CD4-positive, alpha-beta memory T cell (primary cell): Measurements from ENCODE around the gene RFTN1. TPM values are rescaled to one million over a fixed set of nuclear protein-coding genes. Genes with fewer than 3 reads are reported as not detected.
A peak's percentile ranks its signal among the peaks of the same experiment; 100 is the strongest.

Experiments
- CTCF ChIA-PET: fragments of 350-600 bp; sonication (Branson Sonifier 250); formaldehyde crosslinking; loops from one replicate; lab custom pipeline; 2021; ENCODE audit warnings: inconsistent platforms; ENCODE audit not compliant: partially characterized antibody; lab: Charles Lee
- POLR2A ChIA-PET: fragments of 350-600 bp; sonication (Branson Sonifier 250); formaldehyde crosslinking; loops from one replicate; lab custom pipeline; 2021; ENCODE audit not compliant: partially characterized antibody; lab: Charles Lee
- DNase-seq, 5 donors: peaks; one replicate each; pipeline versions ENCODE4 v3.0.0 to v3.0.0-alpha.2; 2020 to 2022; ENCODE audit warnings: mixed read lengths in 1 of 5
- H3K27ac ChIP-seq: one replicate; pipeline ENCODE4 v1.7.0; 2013; ENCODE audit warnings: low read depth, low read length
- H3K27me3 ChIP-seq: 2 replicates; pipeline ENCODE4 v1.7.0; 2013; ENCODE audit warnings: mild to moderate bottlenecking, low read length, moderate library complexity; ENCODE audit not compliant: insufficient read depth
- H3K36me3 ChIP-seq: 2 replicates; pipeline ENCODE4 v1.7.0; 2013; ENCODE audit warnings: mild to moderate bottlenecking, low read length, moderate library complexity; ENCODE audit not compliant: insufficient read depth
- H3K4me1 ChIP-seq: 2 replicates; pipeline ENCODE4 v1.7.0; 2013; ENCODE audit warnings: mild to moderate bottlenecking, low read length, moderate library complexity; ENCODE audit not compliant: insufficient read depth
- H3K4me3 ChIP-seq, 2 donors: one replicate each; pipeline ENCODE4 v1.7.0; 2013; ENCODE audit warnings: low read length in 2 of 2, mild to moderate bottlenecking in 1 of 2
- H3K9me3 ChIP-seq, 2 donors: one replicate each; pipeline ENCODE4 v1.7.0; 2013; ENCODE audit warnings: low read length in 2 of 2, control low read depth in 1 of 2; ENCODE audit not compliant: control insufficient read depth in 1 of 2
- H3K27ac Mint-ChIP-seq, 7 donors: one replicate each; pipeline ENCODE4 v1.8.0; 2020 to 2021; ENCODE audit warnings: mixed read lengths in 7 of 7, mild to moderate bottlenecking in 6 of 7, inconsistent platforms in 3 of 7, moderate library complexity in 3 of 7
- H3K27me3 Mint-ChIP-seq, 2 donors: one replicate each; pipeline ENCODE4 v1.8.0; 2020 to 2021; ENCODE audit warnings: mixed read lengths in 2 of 2
- H3K36me3 Mint-ChIP-seq, 2 donors: one replicate each; pipeline ENCODE4 v1.8.0; 2020 to 2021; ENCODE audit warnings: mixed read lengths in 2 of 2, inconsistent platforms in 1 of 2, mild to moderate bottlenecking in 1 of 2
- H3K4me1 Mint-ChIP-seq, 4 donors: one replicate each; pipeline ENCODE4 v1.8.0; 2020 to 2021; ENCODE audit warnings: mixed read lengths in 4 of 4, mild to moderate bottlenecking in 1 of 4
- H3K4me3 Mint-ChIP-seq, 8 donors: one replicate each; pipeline ENCODE4 v1.8.0; 2020 to 2021; ENCODE audit warnings: mixed read lengths in 8 of 8, mild to moderate bottlenecking in 7 of 8, moderate library complexity in 6 of 8, inconsistent platforms in 3 of 8
- H3K9me3 Mint-ChIP-seq, 8 donors: one replicate each; pipeline ENCODE4 v1.8.0; 2020 to 2021; ENCODE audit warnings: mixed read lengths in 8 of 8, mild to moderate bottlenecking in 5 of 8, inconsistent platforms in 3 of 8, moderate library complexity in 1 of 8
- intact Hi-C: fragments of 100-400 bp; cut with micrococcal nuclease; formaldehyde crosslinking; loops from one replicate; pipeline ENCODE4 v1.15.1; 2023
- polyA plus RNA-seq, 2 donors: library from polyadenylated mRNA; unstranded; fragments of 300-500 nt; fragmentation: Illumina TruSeq; gene quantifications; one replicate each; pipeline ENCODE4 v1.2.3, GENCODE V29; 2021
- total RNA-seq, 2 experiments: library from RNA; stranded (reverse); gene quantifications; one replicate each; pipeline ENCODE4 v1.2.3, GENCODE V29; 2021

Gene RFTN1
- total and polyA plus RNA-seq, 4 experiments from 2014 or later, result 38.3 to 59.7 (median 52.0) TPM

GRCh38 chr3:16370503-16370871 is 143.0 kb downstream of the RFTN1 start:
- Mint-ChIP-seq H3K4me3 (no peak overlapping the region), H3K27ac (peak overlapping the region in 1 of 7 donors; percentile 5), H3K9me3 (peaks cover 0 to 2% (median 0%) of the 10 kb centered on the region in 8 donors), H3K27me3 (no peaks in the 10 kb centered on the region), H3K4me1 (peaks cover 23 to 57% (median 37%) of the 10 kb centered on the region in 4 donors), H3K36me3 (peaks cover 51 to 83% of the 10 kb centered on the region in 2 donors)
- Histone ChIP-seq H3K4me1 (peaks cover 16% of the 10 kb centered on the region), H3K36me3 (peaks cover 20% of the 10 kb centered on the region), H3K27me3 (no peaks in the 10 kb centered on the region), H3K4me3 (no peak overlapping the region), H3K27ac (no peak overlapping the region), H3K9me3 (no peaks in the 10 kb centered on the region)
- intact Hi-C loops, result no loop called here
- ChIA-PET POLR2A (no interaction called here), CTCF (interaction anchor here (1.0 kb wide), 1 partner anchor 105 kb away, joined by 3 read pairs; the partner anchor contains the start of genes DPH3 and OXNAD1)
- no peak for DNase-seq

GRCh38 chr3:16369885-16370284 is 143.6 kb downstream of the RFTN1 start:
- H3K36me3 ChIP-seq, result peaks cover 20% of the 10 kb centered on the region
- intact Hi-C loops, result loop anchor here (5.0 kb wide), 1 partner anchor 38 kb away; no protein-coding TSS in a partner anchor
- no peaks in the 10 kb centered on the region for H3K27me3 Mint-ChIP-seq
- peak overlapping the region in 2 of 7 donors; percentile 5 to 31 for H3K27ac Mint-ChIP-seq
- DNase-seq, result no peak
- peaks cover 52 to 81% of the 10 kb centered on the region in 2 donors for H3K36me3 Mint-ChIP-seq
- H3K27me3 ChIP-seq, result no peaks in the 10 kb centered on the region
- no peak overlapping the region for H3K27ac ChIP-seq
- peaks cover 17 to 52% (median 31%) of the 10 kb centered on the region in 4 donors for H3K4me1 Mint-ChIP-seq
- POLR2A ChIA-PET, result no interaction called here
- H3K9me3 ChIP-seq, result no peaks in the 10 kb centered on the region
- H3K4me3 Mint-ChIP-seq, result no peak overlapping the region
- CTCF ChIA-PET, result no interaction called here
- H3K9me3 Mint-ChIP-seq, result peaks cover 0 to 2% (median 0%) of the 10 kb centered on the region in 8 donors
- H3K4me3 ChIP-seq, result no peak overlapping the region
- peaks cover 11% of the 10 kb centered on the region for H3K4me1 ChIP-seq

GRCh38 chr3:16369276-16369675 is 144.2 kb downstream of the RFTN1 start:
- H3K27me3 Mint-ChIP-seq, result no peaks in the 10 kb centered on the region
- H3K4me1 ChIP-seq, result peaks cover 5% of the 10 kb centered on the region
- CTCF ChIA-PET, result no interaction called here
- peaks cover 15 to 46% (median 26%) of the 10 kb centered on the region in 4 donors for H3K4me1 Mint-ChIP-seq
- no peaks in the 10 kb centered on the region for H3K9me3 ChIP-seq
- POLR2A ChIA-PET, result interaction anchor here (0.6 kb wide), 1 partner anchor 143 kb away, joined by 3 read pairs; no protein-coding TSS in a partner anchor
- no peak for DNase-seq
- peaks cover 20% of the 10 kb centered on the region for H3K36me3 ChIP-seq
- peaks cover 53 to 83% of the 10 kb centered on the region in 2 donors for H3K36me3 Mint-ChIP-seq
- H3K27ac Mint-ChIP-seq, result no peak overlapping the region
- no peak overlapping the region for H3K4me3 ChIP-seq
- intact Hi-C loops, result loop anchor here (5.0 kb wide), 1 partner anchor 37 kb away; no protein-coding TSS in a partner anchor
- H3K4me3 Mint-ChIP-seq, result no peak overlapping the region
- peaks cover 0 to 2% (median 0%) of the 10 kb centered on the region in 8 donors for H3K9me3 Mint-ChIP-seq
- H3K27me3 ChIP-seq, result no peaks in the 10 kb centered on the region
- no peak overlapping the region for H3K27ac ChIP-seq

GRCh38 chr3:16366581-16366980 is 146.9 kb downstream of the RFTN1 start:
- Histone ChIP-seq H3K27ac (no peak overlapping the region), H3K36me3 (peaks cover 20% of the 10 kb centered on the region), H3K9me3 (no peaks in the 10 kb centered on the region), H3K27me3 (no peaks in the 10 kb centered on the region), H3K4me3 (no peak overlapping the region), H3K4me1 (peaks cover 5% of the 10 kb centered on the region)
- Mint-ChIP-seq H3K36me3 (peaks cover 57 to 83% of the 10 kb centered on the region in 2 donors), H3K4me3 (no peak overlapping the region), H3K27me3 (no peaks in the 10 kb centered on the region), H3K27ac (peak overlapping the region in 4 of 7 donors; percentile 19 to 61 (median 38)), H3K4me1 (peaks cover 9 to 27% (median 12%) of the 10 kb centered on the region in 4 donors), H3K9me3 (no peaks in the 10 kb centered on the region)
- ChIA-PET CTCF (interaction anchor here (0.8 kb wide), 1 partner anchor 28 kb away, joined by 3 read pairs; no protein-coding TSS in a partner anchor), POLR2A (no interaction called here)
- intact Hi-C loops, result loop anchor here (5.0 kb wide), 1 partner anchor 34 kb away; no protein-coding TSS in a partner anchor
- DNase-seq, result no peak

- intact Hi-C loops, result loop anchor here (5.0 kb wide), 1 partner anchor 33 kb away; no protein-coding TSS in a partner anchor
- ChIA-PET POLR2A (no interaction called here), CTCF (interaction anchor here (0.8 kb wide), 1 partner anchor 29 kb away, joined by 3 read pairs; no protein-coding TSS in a partner anchor)
- DNase-seq, result no peak
- Mint-ChIP-seq H3K27me3 (no peaks in the 10 kb centered on the region), H3K9me3 (no peaks in the 10 kb centered on the region), H3K27ac (peak overlapping the region in 3 of 7 donors; percentile 13 to 91 (median 88)), H3K36me3 (peaks cover 59 to 83% of the 10 kb centered on the region in 2 donors), H3K4me1 (peaks cover 10 to 26% (median 11%) of the 10 kb centered on the region in 4 donors), H3K4me3 (no peak overlapping the region)
- no peak overlapping the region for H3K4me3 ChIP-seq
- no peak overlapping the region for H3K27ac ChIP-seq
- H3K36me3 ChIP-seq, result peaks cover 20% of the 10 kb centered on the region
- H3K4me1 ChIP-seq, result no peaks in the 10 kb centered on the region
- no peaks in the 10 kb centered on the region for H3K27me3 ChIP-seq
- no peaks in the 10 kb centered on the region for H3K9me3 ChIP-seq
Observed at GRCh38 chr3:16365491-16366128, 147.9 kb downstream of the RFTN1 start.

- no peak overlapping the region for H3K27ac ChIP-seq
- no peak overlapping the region for H3K4me3 Mint-ChIP-seq
- ChIA-PET CTCF (interaction anchor here (1.3 kb wide), 2 partner anchors 97 to 151 kb away, joined by 3 to 4 read pairs; no protein-coding TSS in a partner anchor), POLR2A (no interaction called here)
- no peaks in the 10 kb centered on the region for H3K27me3 Mint-ChIP-seq
- H3K27me3 ChIP-seq, result no peaks in the 10 kb centered on the region
- intact Hi-C loops, result loop anchor here (5.0 kb wide), 1 partner anchor 33 kb away; no protein-coding TSS in a partner anchor
- no peak overlapping the region for H3K4me3 ChIP-seq
- no peaks in the 10 kb centered on the region for H3K9me3 ChIP-seq
- H3K27ac Mint-ChIP-seq, result no peak overlapping the region
- H3K4me1 ChIP-seq, result no peaks in the 10 kb centered on the region
- no peak for DNase-seq
- peaks cover 55 to 77% of the 10 kb centered on the region in 2 donors for H3K36me3 Mint-ChIP-seq
- H3K9me3 Mint-ChIP-seq, result no peaks in the 10 kb centered on the region
- H3K4me1 Mint-ChIP-seq, result peaks cover 10 to 19% (median 11%) of the 10 kb centered on the region in 4 donors
- H3K36me3 ChIP-seq, result peaks cover 18% of the 10 kb centered on the region
Observed at GRCh38 chr3:16364963-16365362, 148.5 kb downstream of the RFTN1 start.

GRCh38 chr3:16364323-16364722 is 149.2 kb downstream of the RFTN1 start:
- no peaks in the 10 kb centered on the region for H3K9me3 Mint-ChIP-seq
- no peaks in the 10 kb centered on the region for H3K27me3 Mint-ChIP-seq
- ChIA-PET POLR2A (no interaction called here), CTCF (interaction anchor here (1.3 to 1.4 kb wide), 3 partner anchors 95 to 151 kb away, joined by 3 to 4 read pairs (median 3); no protein-coding TSS in a partner anchor)
- no peak for DNase-seq
- peaks cover 49 to 73% of the 10 kb centered on the region in 2 donors for H3K36me3 Mint-ChIP-seq
- no peaks in the 10 kb centered on the region for H3K27me3 ChIP-seq
- H3K9me3 ChIP-seq, result no peaks in the 10 kb centered on the region
- H3K36me3 ChIP-seq, result peaks cover 12% of the 10 kb centered on the region
- H3K4me1 Mint-ChIP-seq, result peaks cover 10 to 18% (median 12%) of the 10 kb centered on the region in 4 donors
- H3K27ac Mint-ChIP-seq, result peak overlapping the region in 1 of 7 donors; percentile 15
- intact Hi-C loops, result no loop called here
- H3K4me1 ChIP-seq, result no peaks in the 10 kb centered on the region
- no peak overlapping the region for H3K4me3 ChIP-seq
- no peak overlapping the region for H3K4me3 Mint-ChIP-seq
- H3K27ac ChIP-seq, result no peak overlapping the region
